Endothelial cell of umbilical vein (primary cell): ENCODE measurements around the gene BMERB1. TPM values are rescaled to one million over a fixed set of nuclear protein-coding genes. Genes with fewer than 3 reads are reported as not detected.

ENCODE experiments used
- BruUV-seq: library from RNA; stranded (reverse); fragments of 400-500 nt; replicated peaks from 2 replicates; lab custom pipeline; 2021; lab: Mats Ljungman, UMichigan
- CTCF ChIA-PET: fragments of 300-600, 350-600 bp; sonication (Branson Sonifier 250); formaldehyde crosslinking; loops from one replicate; lab custom pipeline; 2021; ENCODE audit warnings: antibody characterized with exemption, inconsistent platforms; lab: Charles Lee
- POLR2A ChIA-PET: fragments of 300-600, 350-600 bp; sonication (Branson Sonifier 250); formaldehyde crosslinking; loops from one replicate; lab custom pipeline; 2021; ENCODE audit warnings: antibody characterized with exemption, inconsistent platforms; lab: Charles Lee
- DNase-seq: peaks from one replicate; pipeline ENCODE4 v3.0.0-alpha.2; 2011; ENCODE audit warnings: low read depth, low spot score
- FAIRE-seq: peaks from 2 replicates; lab custom pipeline; 2011; peaks lifted over from hg19 to GRCh38; lab: Jason Lieb, UNC
- H2AFZ ChIP-seq: 2 replicates; pipeline ENCODE4 v1.6.0; 2012; ENCODE audit warnings: low read depth, low read length, control low read depth, inconsistent platforms
- H3K27ac ChIP-seq: 2 replicates; pipeline ENCODE4 v1.5.1; 2011; ENCODE audit warnings: low read depth, mild to moderate bottlenecking, control low read depth, low read length, moderate library complexity; ENCODE audit not compliant: insufficient read depth
- H3K27me3 ChIP-seq, 2 experiments: 2 replicates each; pipeline versions ENCODE4 v1.6.0 to v1.6.1; 2011; ENCODE audit warnings: low read length in 2 of 2, mixed read lengths in 1 of 2; ENCODE audit not compliant: control insufficient read depth in 2 of 2, insufficient read depth in 2 of 2
- H3K36me3 ChIP-seq, 2 experiments: 2 replicates in 1 of 2; 3 replicates in 1 of 2; pipeline ENCODE4 v1.5.1; 2011; ENCODE audit warnings: low read length in 2 of 2, mild to moderate bottlenecking in 1 of 2, moderate library complexity in 1 of 2; ENCODE audit not compliant: control insufficient read depth in 2 of 2, insufficient read depth in 2 of 2; ENCODE audit errors: extremely low read depth in 1 of 2
- H3K4me1 ChIP-seq: 3 replicates; pipeline ENCODE4 v1.5.1; 2011; ENCODE audit warnings: mild to moderate bottlenecking, low read length; ENCODE audit not compliant: control insufficient read depth, insufficient read depth; ENCODE audit errors: extremely low read depth
- H3K4me2 ChIP-seq: 2 replicates; pipeline ENCODE4 v1.6.1; 2011; ENCODE audit warnings: low read length, control low read depth, mixed read lengths; ENCODE audit not compliant: insufficient read depth
- H3K4me3 ChIP-seq, 3 experiments: fragments of 200-600 bp in 1 of 3; sonication (generic), shearing (Covaris generic) in 1 of 3; replicated peaks in 1 of 3; 2 replicates each; pipeline ENCODE4 v1.5.1; 2011 to 2016; ENCODE audit warnings: control low read depth in 3 of 3, low read length in 3 of 3, mild to moderate bottlenecking in 2 of 3, inconsistent platforms in 1 of 3, low read depth in 1 of 3, moderate library complexity in 1 of 3; ENCODE audit not compliant: insufficient read depth in 1 of 3
- H3K79me2 ChIP-seq: 2 replicates; pipeline ENCODE4 v1.6.0; 2012; ENCODE audit warnings: low read length, inconsistent platforms; ENCODE audit not compliant: control insufficient read depth, insufficient read depth
- H3K9ac ChIP-seq: replicated peaks from 2 replicates; pipeline ENCODE3; 2011; ENCODE audit warnings: low read length, control low read depth; ENCODE audit not compliant: insufficient read depth; ENCODE audit errors: extremely low read depth
- H3K9me1 ChIP-seq: replicated peaks from 3 replicates; pipeline ENCODE4 v1.6.0; 2011; ENCODE audit warnings: mild to moderate bottlenecking, low read length; ENCODE audit not compliant: control insufficient read depth, insufficient read depth; ENCODE audit errors: extremely low read depth
- H3K9me3 ChIP-seq: replicated peaks from 2 replicates; pipeline ENCODE4 v1.5.1; 2012; ENCODE audit warnings: low read length, inconsistent platforms; ENCODE audit not compliant: control insufficient read depth, insufficient read depth
- H4K20me1 ChIP-seq: replicated peaks from 2 replicates; pipeline ENCODE3; 2011; ENCODE audit warnings: mild to moderate bottlenecking, low read length; ENCODE audit not compliant: control insufficient read depth, insufficient read depth; ENCODE audit errors: extremely low read depth
- CTCF ChIP-seq, 2 donors: IDR thresholded peaks; 1 replicate in 1 of 2; 2 replicates in 1 of 2; pipeline ENCODE4 v1.5.1; 2011; ENCODE audit warnings: low read length in 2 of 2, mild to moderate bottlenecking in 2 of 2, moderate library complexity in 2 of 2, control low read depth in 1 of 2, inconsistent platforms in 1 of 2, low read depth in 1 of 2; ENCODE audit not compliant: insufficient read depth in 1 of 2; ENCODE audit errors: extremely low read depth in 1 of 2
- EZH2 ChIP-seq: IDR thresholded peaks from 2 replicates; pipeline ENCODE4 v1.6.1; 2012; ENCODE audit warnings: borderline replicate concordance, low read depth, mild to moderate bottlenecking, moderate library complexity, low read length, inconsistent platforms; ENCODE audit not compliant: severe bottlenecking
- FOS ChIP-seq: IDR thresholded peaks from 2 replicates; pipeline ENCODE4 v1.6.1; 2011; ENCODE audit warnings: mild to moderate bottlenecking, low read length, moderate library complexity, borderline replicate concordance; ENCODE audit not compliant: insufficient read depth
- GATA2 ChIP-seq: IDR thresholded peaks from 2 replicates; pipeline ENCODE4 v1.7.0; 2011; ENCODE audit warnings: low read depth, mild to moderate bottlenecking, moderate library complexity, mixed read lengths, low read length; ENCODE audit not compliant: insufficient read length, insufficient read depth
- JUN ChIP-seq: IDR thresholded peaks from 2 replicates; pipeline ENCODE4 v1.6.1; 2011; ENCODE audit warnings: borderline replicate concordance, low read depth; ENCODE audit not compliant: insufficient read length, insufficient read depth
- MAX ChIP-seq: IDR thresholded peaks from 2 replicates; pipeline ENCODE4 v1.6.1; 2011; ENCODE audit not compliant: insufficient read depth, insufficient read length
- MYC ChIP-seq: IDR thresholded peaks from one replicate; pipeline ENCODE4 v1.6.1; 2011; ENCODE audit warnings: mild to moderate bottlenecking, low read depth, low read length
- POLR2A ChIP-seq: IDR thresholded peaks from 2 replicates; pipeline ENCODE4 v1.6.1; 2012; ENCODE audit warnings: low read depth, mild to moderate bottlenecking, control low read depth, low read length
- POLR2AphosphoS5 ChIP-seq: IDR thresholded peaks from 2 replicates; pipeline ENCODE4 v1.6.1; 2012; ENCODE audit warnings: low read depth, mild to moderate bottlenecking, control low read depth, low read length, moderate library complexity; ENCODE audit not compliant: insufficient read depth
- dilution Hi-C: fragments of 300-500 bp; cut with MboI; formaldehyde crosslinking; loops from one replicate; pipeline ENCODE4 v1.15.0; 2019; ENCODE audit warnings: low sequenced_read_pairs; ENCODE audit not compliant: extremely low pct_ligation_motif_present
- intact Hi-C: fragments of 100-400 bp; cut with micrococcal nuclease; formaldehyde crosslinking; loops from one replicate; pipeline ENCODE4 v1.10.0; 2022
- polyA plus RNA-seq, 4 experiments: library from polyadenylated mRNA; depleted of rRNA in 3 of 4; stranded (reverse) in 3 of 4; unstranded in 1 of 4; fragments of >200 nt; gene quantifications; 2 replicates each; pipeline versions ENCODE4 v1.2.1 to v1.2.3, GENCODE V29; 2011 to 2012; ENCODE audit warnings: missing spikeins in 1 of 4
- total RNA-seq: library from RNA; stranded (reverse); gene quantifications from 2 replicates; pipeline ENCODE4 v1.2.3, GENCODE V29; 2021

BMERB1 gene
- total and polyA plus RNA-seq, 2 donors (not counting 3 experiments of a cell fraction or from before 2014, with no cell fraction given), result 14.1 to 17.4 TPM

GRCh38 chr16:15532825-15533224 lies 98.4 kb downstream of the BMERB1 start:
- no peaks in the 10 kb centered on the region for H3K36me3 ChIP-seq
- H3K9me3 ChIP-seq, result no peaks in the 10 kb centered on the region
- no peaks in the 10 kb centered on the region for H3K9me1 ChIP-seq
- dilution Hi-C loops (no loop called here), intact Hi-C loops (no loop called here)
- DNase-seq (no peak), FAIRE-seq (no peak)
- H3K4me1 ChIP-seq, result no peaks in the 10 kb centered on the region
- H2AFZ ChIP-seq, result no peak overlapping the region
- no peak overlapping the region for H3K9ac ChIP-seq
- no peaks in the 10 kb centered on the region for H3K27me3 ChIP-seq
- no peak overlapping the region for H3K27ac ChIP-seq
- H3K4me3 ChIP-seq, result no peak overlapping the region
- CTCF ChIA-PET, result no interaction called here
- no TSS peak for BruUV-seq
- no peaks in the 10 kb centered on the region for H4K20me1 ChIP-seq
- no peak for TF ChIP-seq JUN
- no peak for TF ChIP-seq POLR2AphosphoS5
- no peak for TF ChIP-seq CTCF (IDR thresholded peaks at IDR 0.05; ENCODE audit: extremely low read depth in 1 of 2, insufficient read depth in 1 of 2, low read depth in 1 of 2, low read length in 2 of 2)
- H3K4me2 ChIP-seq, result no peak overlapping the region
- no peaks in the 10 kb centered on the region for H3K79me2 ChIP-seq
- POLR2A ChIA-PET, result no interaction called here

- Histone ChIP-seq H3K36me3 (no peaks in the 10 kb centered on the region), H3K4me1 (no peaks in the 10 kb centered on the region), H3K9me3 (no peaks in the 10 kb centered on the region), H3K27me3 (no peaks in the 10 kb centered on the region), H3K4me3 (no peak overlapping the region), H3K9ac (no peak overlapping the region), H4K20me1 (no peaks in the 10 kb centered on the region), H2AFZ (no peak overlapping the region), H3K9me1 (no peaks in the 10 kb centered on the region), H3K79me2 (no peaks in the 10 kb centered on the region), H3K27ac (no peak overlapping the region), H3K4me2 (no peak overlapping the region)
- intact Hi-C loops (no loop called here), dilution Hi-C loops (no loop called here)
- FAIRE-seq (no peak), DNase-seq (no peak)
- ChIA-PET POLR2A (no interaction called here), CTCF (no interaction called here)
- BruUV-seq, result no TSS peak
- TF ChIP-seq GATA2 (no peak), POLR2AphosphoS5 (no peak), CTCF (IDR thresholded peaks at IDR 0.05; ENCODE audit: extremely low read depth in 1 of 2, insufficient read depth in 1 of 2, low read depth in 1 of 2, low read length in 2 of 2) (no peak), POLR2A (no peak), EZH2 (no peak), MAX (no peak), FOS (no peak), MYC (no peak), JUN (no peak)
These were observed 99.0 kb downstream of the BMERB1 start for GRCh38 chr16:15533386-15533785.
